ENCODE measurements around the gene OR2AG1.

DNA sequence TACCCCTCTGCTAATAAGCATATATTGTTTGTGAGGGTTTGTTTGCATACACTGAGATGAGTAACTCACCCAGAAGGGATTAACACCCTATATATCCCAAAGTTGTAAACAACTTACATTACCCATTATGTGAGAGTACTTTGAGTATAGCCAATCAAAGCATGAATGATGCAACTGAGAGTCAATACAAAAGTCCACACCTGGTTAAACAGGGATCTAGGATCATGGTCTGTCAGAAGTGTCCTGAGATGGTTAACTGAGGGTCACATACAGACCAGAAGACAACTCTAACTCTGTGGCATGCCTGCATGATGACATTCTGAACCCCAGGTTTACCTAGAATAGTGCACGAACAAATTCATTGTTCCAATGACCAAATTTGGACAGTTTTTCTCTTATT lies 45.3 kb downstream of the OR2AG1 start:
- TF ChIP-seq CTCF (conservative IDR thresholded peaks at IDR 0.05): no peak
- no peak for TF ChIP-seq ZFX (IDR thresholded peaks at IDR 0.05)
